Skeletal muscle tissue (tissue), 4 donors: Measurements from ENCODE around the gene HAPLN2. TPM values are rescaled to one million over a fixed set of nuclear protein-coding genes. Genes with fewer than 3 reads are reported as not detected.

Experiments
- H3K27ac ChIP-seq: one replicate; pipeline ENCODE4 v1.7.0; 2013; ENCODE audit warnings: mild to moderate bottlenecking, low read depth, low read length, inconsistent platforms
- H3K27me3 ChIP-seq, 3 donors: one replicate each; pipeline ENCODE4 v1.7.0; 2013; ENCODE audit warnings: low read length in 3 of 3; ENCODE audit not compliant: control insufficient read depth in 3 of 3, insufficient read depth in 3 of 3
- H3K36me3 ChIP-seq, 3 donors: one replicate each; pipeline ENCODE4 v1.7.0; 2013; ENCODE audit warnings: low read length in 3 of 3; ENCODE audit not compliant: control insufficient read depth in 3 of 3, insufficient read depth in 3 of 3
- H3K4me1 ChIP-seq, 3 donors: one replicate each; pipeline ENCODE4 v1.7.0; 2013; ENCODE audit warnings: low read length in 3 of 3, mild to moderate bottlenecking in 3 of 3; ENCODE audit not compliant: control insufficient read depth in 3 of 3, insufficient read depth in 3 of 3
- H3K4me3 ChIP-seq, 3 donors: one replicate each; pipeline ENCODE4 v1.7.0; 2013; ENCODE audit warnings: low read length in 3 of 3
- H3K9ac ChIP-seq, 3 donors: one replicate each; pipeline ENCODE4 v1.7.0; 2013; ENCODE audit warnings: low read length in 3 of 3, mild to moderate bottlenecking in 3 of 3, moderate library complexity in 2 of 3, low read depth in 1 of 3
- H3K9me3 ChIP-seq, 3 donors: one replicate each; pipeline ENCODE4 v1.7.0; 2013; ENCODE audit warnings: low read length in 3 of 3; ENCODE audit not compliant: control insufficient read depth in 3 of 3
- total RNA-seq: library from RNA; depleted of rRNA; stranded (reverse); fragments of >200 nt; gene quantifications from one replicate; pipeline ENCODE4 v1.2.3, GENCODE V29; 2014
- donor health status: Osteomylitis.

HAPLN2 gene
- total RNA-seq, 1 donor from 2014 or later: 0.52 TPM

DNA sequence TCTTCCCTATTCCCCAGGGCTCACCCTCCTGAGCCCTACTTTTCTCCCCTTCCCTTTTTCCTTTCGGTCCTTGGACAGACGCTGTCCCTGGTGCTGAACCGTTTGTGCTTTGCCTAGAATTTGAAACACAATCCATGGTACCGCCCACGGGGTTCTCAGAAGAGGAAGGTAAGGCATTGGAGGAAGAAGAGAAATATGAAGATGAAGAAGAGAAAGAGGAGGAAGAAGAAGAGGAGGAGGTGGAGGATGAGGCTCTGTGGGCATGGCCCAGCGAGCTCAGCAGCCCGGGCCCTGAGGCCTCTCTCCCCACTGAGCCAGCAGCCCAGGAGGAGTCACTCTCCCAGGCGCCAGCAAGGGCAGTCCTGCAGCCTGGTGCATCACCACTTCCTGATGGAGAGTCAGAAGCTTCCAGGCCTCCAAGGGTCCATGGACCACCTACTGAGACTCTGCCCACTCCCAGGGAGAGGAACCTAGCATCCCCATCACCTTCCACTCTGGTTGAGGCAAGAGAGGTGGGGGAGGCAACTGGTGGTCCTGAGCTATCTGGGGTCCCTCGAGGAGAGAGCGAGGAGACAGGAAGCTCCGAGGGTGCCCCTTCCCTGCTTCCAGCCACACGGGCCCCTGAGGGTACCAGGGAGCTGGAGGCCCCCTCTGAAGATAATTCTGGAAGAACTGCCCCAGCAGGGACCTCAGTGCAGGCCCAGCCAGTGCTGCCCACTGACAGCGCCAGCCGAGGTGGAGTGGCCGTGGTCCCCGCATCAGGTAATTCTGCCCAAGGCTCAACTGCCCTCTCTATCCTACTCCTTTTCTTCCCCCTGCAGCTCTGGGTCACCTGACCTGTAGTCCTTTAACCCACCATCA lies 33.1 kb downstream of the HAPLN2 start:
- no peaks in the 10 kb centered on the region for H3K9me3 ChIP-seq
- peaks cover 40 to 76% (median 46%) of the 10 kb centered on the region in 3 donors for H3K27me3 ChIP-seq
- H3K36me3 ChIP-seq: no peaks in the 10 kb centered on the region
- H3K27ac ChIP-seq: no peak overlapping the region
- no peak overlapping the region for H3K9ac ChIP-seq
- H3K4me3 ChIP-seq: no peak overlapping the region
- H3K4me1 ChIP-seq: peaks cover 7 to 10% (median 8%) of the 10 kb centered on the region in 3 donors

DNA sequence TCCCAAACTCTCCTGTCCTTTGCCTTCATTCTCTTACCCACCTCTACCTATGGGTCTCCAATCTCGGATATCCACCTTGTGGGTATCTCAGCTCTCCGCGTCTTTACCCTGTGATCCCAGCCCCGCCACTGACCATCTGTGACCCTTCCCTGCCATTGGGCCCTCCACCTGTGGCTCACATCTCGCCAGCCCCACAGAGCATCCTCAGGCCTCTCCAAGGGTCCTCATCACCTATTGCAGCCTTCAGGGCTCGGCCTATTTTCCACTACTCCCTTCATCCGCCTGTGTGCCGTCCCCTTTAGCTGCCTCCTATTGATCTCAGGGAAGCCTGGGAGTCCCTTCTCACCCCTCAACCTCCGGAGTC lies 33.8 kb downstream of the HAPLN2 start:
- Histone ChIP-seq H3K27me3 (peaks cover 38 to 75% (median 41%) of the 10 kb centered on the region in 3 donors), H3K9me3 (no peaks in the 10 kb centered on the region), H3K36me3 (no peaks in the 10 kb centered on the region)

DNA sequence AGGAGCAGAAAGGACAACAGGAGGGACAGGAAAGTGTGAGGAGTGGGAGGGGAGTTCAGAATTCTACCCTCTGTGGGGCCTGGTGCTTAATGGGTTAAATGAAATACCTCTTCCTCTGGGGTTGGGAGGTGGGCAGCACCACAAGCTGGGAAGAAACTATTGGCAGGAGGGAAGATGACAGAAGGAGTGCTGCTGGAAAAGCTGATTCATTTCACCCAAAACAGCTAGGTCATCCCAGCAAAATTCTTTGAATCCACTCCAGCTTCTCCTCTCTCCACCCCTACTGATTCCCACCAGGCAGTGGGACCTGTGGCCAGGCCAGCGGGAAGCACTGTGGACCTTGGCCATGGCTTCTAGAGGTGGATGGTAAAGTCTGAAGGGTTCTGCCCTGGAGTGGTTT lies 35.5 kb downstream of the HAPLN2 start:
- peaks cover 28 to 65% (median 30%) of the 10 kb centered on the region in 3 donors for H3K27me3 ChIP-seq

More for the DNA sequence above, 33.8 kb downstream of the HAPLN2 start:
- H3K4me1 ChIP-seq: peaks cover 10 to 16% (median 12%) of the 10 kb centered on the region in 3 donors
- H3K27ac ChIP-seq: no peak overlapping the region
- no peak overlapping the region for H3K4me3 ChIP-seq
- H3K9ac ChIP-seq: no peak overlapping the region

DNA sequence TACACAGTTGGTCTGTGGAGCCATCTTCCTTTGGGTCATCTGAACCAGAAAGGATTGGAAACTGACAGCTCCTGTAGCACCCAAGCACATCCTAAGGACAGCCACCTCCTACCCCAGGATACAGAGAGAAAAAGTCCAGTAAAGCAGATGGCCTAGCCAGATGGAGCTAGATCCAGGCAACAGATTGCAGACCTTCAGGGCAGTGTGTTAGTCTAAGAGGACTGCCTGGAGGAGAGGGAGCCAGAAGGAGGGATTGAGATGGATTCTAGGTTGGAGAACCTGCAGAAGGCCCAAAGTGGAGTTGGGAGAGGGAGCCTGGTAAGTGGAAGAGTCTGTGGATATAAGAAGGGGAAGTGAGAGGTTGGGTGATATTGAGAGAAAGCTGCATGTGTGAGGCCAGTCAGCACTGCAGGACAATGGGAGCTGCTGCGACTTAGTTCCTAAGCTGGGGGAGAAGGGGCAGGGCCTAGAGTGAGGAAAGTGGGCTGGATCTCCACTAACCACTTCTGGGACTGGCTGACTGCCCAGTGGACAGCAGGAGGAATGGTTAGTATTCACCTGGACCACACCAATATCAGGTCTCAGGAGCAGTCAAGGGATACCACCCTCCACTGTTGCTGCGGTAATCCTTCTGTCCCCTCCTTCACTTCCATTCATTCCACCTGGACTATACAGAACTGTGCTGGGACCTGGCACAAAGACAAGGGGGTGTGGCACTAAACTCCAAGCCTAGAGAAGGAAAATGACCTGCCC lies 36.1 kb downstream of the HAPLN2 start:
- Histone ChIP-seq H3K9ac (no peak overlapping the region), H3K4me3 (no peak overlapping the region), H3K4me1 (peaks cover 19 to 37% (median 29%) of the 10 kb centered on the region in 3 donors), H3K9me3 (no peaks in the 10 kb centered on the region), H3K27me3 (peaks cover 22 to 62% (median 30%) of the 10 kb centered on the region in 3 donors), H3K36me3 (no peaks in the 10 kb centered on the region), H3K27ac (no peak overlapping the region)

More for the DNA sequence above, 35.5 kb downstream of the HAPLN2 start:
- H3K9me3 ChIP-seq: no peaks in the 10 kb centered on the region
- H3K36me3 ChIP-seq: no peaks in the 10 kb centered on the region
- H3K4me1 ChIP-seq: peaks cover 16 to 32% (median 25%) of the 10 kb centered on the region in 3 donors
- H3K27ac ChIP-seq: no peak overlapping the region
- no peak overlapping the region for H3K9ac ChIP-seq
- H3K4me3 ChIP-seq: no peak overlapping the region

DNA sequence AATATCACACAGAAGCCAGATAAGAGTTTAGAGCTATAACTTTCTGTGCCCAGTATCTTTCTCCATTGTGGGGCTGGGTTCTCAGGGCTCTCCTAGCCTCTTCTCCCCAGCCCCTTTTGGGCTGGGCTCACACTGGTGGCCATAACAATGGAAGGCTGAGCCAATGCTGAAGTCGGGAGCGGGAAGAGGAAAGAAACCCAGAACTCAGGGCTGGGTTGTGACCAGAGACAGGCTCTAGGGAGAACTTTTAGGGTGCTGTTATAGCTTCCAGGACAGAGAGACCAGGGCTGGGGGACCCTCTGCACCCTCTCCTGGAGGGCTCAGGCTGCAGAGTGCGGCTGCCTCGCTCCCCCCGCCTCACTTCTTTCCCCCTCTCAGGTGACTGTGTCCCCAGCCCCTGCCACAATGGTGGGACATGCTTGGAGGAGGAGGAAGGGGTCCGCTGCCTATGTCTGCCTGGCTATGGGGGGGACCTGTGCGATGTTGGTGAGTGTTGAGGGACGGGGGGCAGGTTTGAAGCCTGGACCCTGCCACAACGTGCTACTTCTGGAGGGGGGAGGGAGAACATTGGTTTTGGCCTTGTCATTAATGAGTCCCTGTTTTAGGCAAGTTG lies 36.8 kb downstream of the HAPLN2 start:
- H3K27me3 ChIP-seq: peaks cover 22 to 55% (median 28%) of the 10 kb centered on the region in 3 donors
- H3K27ac ChIP-seq: no peak overlapping the region
- H3K4me3 ChIP-seq: no peak overlapping the region

DNA sequence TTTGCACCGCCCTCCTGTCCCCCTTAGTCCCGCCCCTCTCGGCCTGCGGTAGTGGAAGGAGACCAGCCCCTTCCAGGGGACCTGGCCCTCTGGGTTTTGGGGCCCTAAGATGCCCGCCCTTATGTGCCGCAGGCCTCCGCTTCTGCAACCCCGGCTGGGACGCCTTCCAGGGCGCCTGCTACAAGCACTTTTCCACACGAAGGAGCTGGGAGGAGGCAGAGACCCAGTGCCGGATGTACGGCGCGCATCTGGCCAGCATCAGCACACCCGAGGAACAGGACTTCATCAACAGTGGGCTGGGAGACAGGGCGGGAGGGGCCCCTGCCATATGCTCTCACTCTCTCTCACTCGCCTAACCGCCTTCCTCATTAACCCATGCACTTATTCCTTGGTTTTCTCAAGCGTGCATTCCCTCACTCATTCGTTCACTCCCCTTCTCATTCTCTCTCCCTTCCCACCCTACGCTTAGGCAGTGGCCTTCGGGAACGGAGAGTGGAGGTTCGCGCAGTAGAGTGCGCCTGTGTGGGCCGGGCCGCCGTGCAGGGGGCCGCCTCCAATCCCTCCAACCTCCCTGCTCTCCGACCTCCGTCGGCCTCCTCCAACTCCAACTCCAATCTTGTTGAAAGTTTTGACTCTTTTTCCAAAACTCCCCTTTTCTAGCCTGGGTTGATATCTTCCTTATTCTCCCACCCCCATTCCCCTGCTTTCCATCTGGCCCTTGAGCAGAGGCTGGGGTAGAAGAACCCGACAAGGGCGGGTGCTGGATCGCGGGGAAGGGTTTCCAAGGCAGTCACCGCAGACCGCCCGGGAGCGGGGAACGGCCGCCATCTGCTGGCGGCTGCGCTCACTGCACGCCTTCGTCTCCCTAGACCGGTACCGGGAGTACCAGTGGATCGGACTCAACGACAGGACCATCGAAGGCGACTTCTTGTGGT lies 37.9 kb downstream of the HAPLN2 start:
- Histone ChIP-seq H3K4me3 (peak overlapping the region; percentile 31 to 66 (median 48)), H3K9ac (peak overlapping the region in 2 of 3 donors; percentile 33 to 43), H3K4me1 (peaks cover 37 to 54% (median 47%) of the 10 kb centered on the region in 3 donors), H3K36me3 (no peaks in the 10 kb centered on the region), H3K27me3 (peaks cover 19 to 46% (median 25%) of the 10 kb centered on the region in 3 donors), H3K9me3 (no peaks in the 10 kb centered on the region), H3K27ac (no peak overlapping the region)

More for the DNA sequence above, 36.8 kb downstream of the HAPLN2 start:
- no peak overlapping the region for H3K9ac ChIP-seq
- no peaks in the 10 kb centered on the region for H3K9me3 ChIP-seq
- H3K36me3 ChIP-seq: no peaks in the 10 kb centered on the region
- peaks cover 26 to 44% (median 36%) of the 10 kb centered on the region in 3 donors for H3K4me1 ChIP-seq

DNA sequence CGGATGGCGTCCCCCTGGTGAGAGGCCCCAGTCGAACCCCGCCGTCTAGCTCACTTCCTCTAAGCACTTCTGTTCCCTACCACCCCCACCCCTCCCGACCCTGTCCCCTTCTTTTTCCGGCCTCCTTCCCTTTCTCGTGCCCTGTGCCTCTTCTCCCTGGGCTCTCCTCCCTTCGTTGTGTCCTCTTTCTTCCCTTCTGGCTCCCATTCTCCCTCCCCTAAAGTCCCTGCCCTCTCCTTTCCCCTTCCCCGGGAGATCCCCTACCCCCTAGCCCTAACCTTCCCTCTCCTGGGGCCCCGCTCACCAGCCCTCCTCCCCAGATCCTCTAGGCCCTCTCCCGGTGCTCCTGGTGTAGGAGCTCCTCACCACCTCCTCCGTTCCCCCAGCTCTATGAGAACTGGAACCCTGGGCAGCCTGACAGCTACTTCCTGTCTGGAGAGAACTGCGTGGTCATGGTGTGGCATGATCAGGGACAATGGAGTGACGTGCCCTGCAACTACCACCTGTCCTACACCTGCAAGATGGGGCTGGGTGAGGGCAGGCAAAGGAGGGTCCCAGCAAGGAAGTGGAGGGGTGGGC lies 38.6 kb downstream of the HAPLN2 start:
- Histone ChIP-seq H3K4me3 (peak overlapping the region in 2 of 3 donors; percentile 22 to 24), H3K36me3 (no peaks in the 10 kb centered on the region), H3K9ac (peak overlapping the region in 2 of 3 donors; percentile 25 to 43), H3K27me3 (peaks cover 19 to 38% (median 25%) of the 10 kb centered on the region in 3 donors), H3K4me1 (peaks cover 44 to 62% (median 54%) of the 10 kb centered on the region in 3 donors), H3K9me3 (no peaks in the 10 kb centered on the region), H3K27ac (no peak overlapping the region)

DNA sequence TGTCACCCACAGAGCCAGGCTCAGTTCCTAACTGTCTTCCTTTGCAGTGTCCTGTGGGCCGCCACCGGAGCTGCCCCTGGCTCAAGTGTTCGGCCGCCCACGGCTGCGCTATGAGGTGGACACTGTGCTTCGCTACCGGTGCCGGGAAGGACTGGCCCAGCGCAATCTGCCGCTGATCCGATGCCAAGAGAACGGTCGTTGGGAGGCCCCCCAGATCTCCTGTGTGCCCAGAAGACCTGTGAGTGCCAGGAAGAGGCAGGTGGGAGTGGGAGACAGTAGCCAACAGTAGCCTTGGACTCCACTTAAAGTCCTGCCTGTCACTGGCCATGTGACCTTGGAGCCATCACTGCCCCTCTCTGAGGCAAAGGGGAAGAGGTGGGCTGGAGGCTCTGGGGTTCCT lies 39.3 kb downstream of the HAPLN2 start:
- Histone ChIP-seq H3K4me1 (peaks cover 50 to 69% (median 61%) of the 10 kb centered on the region in 3 donors), H3K4me3 (no peak overlapping the region), H3K9ac (peak overlapping the region in 1 of 3 donors; percentile 40), H3K27ac (no peak overlapping the region), H3K27me3 (peaks cover 19 to 32% (median 25%) of the 10 kb centered on the region in 3 donors), H3K36me3 (no peaks in the 10 kb centered on the region), H3K9me3 (no peaks in the 10 kb centered on the region)
